ENCODE results near the gene ZNF385B.

DNA sequence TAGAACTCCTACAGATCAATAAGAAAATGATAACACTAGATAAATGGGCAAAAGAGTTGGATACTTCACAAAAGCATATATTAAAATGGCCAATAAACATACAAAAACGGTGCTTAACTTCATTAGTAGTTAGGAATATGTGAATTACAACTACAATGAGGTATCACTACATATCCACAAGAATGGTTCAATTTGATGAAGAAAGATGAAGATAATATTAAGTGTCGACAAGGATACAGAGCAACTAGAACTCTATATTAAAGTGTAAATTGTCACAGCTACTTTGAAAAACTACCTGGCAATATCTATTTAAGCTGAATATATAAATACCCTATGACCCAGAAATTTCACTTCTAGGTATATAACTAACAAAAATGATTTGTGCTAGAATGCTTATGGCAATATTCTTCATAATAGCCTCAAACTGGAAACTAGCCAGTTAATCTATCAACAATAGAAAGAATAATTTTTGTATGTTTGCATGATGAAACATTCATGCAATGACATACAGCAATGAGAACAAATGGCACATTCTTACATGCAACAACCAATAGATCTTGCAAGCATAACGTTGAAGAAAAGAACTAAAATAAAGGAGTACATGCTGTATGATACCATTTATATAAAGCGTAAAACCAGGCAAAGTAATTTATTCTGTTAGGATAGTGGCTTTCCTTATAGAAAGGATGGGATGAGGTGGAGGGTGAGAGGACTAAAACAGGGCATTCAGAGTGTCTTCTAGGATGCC lies 306.6 kb downstream of the ZNF385B start:
- no peak for TF ChIP-seq CTCF (IDR thresholded peaks at IDR 0.05; ENCODE audit: low read length)
- no peak for TF ChIP-seq EZH2 (optimal IDR thresholded peaks at IDR 0.05; ENCODE audit: low read depth, low read length)
- TF ChIP-seq EZH2phosphoT487 (IDR thresholded peaks at IDR 0.05; ENCODE audit: low read length): no peak

All from MM.1S (cell line).